ENCODE measurements around the gene OTOP3. TPM values are rescaled to one million over a fixed set of nuclear protein-coding genes. Genes with fewer than 3 reads are reported as not detected.

Gene OTOP3
- total RNA-seq, 1 experiment from 2014 or later: not detected

DNA sequence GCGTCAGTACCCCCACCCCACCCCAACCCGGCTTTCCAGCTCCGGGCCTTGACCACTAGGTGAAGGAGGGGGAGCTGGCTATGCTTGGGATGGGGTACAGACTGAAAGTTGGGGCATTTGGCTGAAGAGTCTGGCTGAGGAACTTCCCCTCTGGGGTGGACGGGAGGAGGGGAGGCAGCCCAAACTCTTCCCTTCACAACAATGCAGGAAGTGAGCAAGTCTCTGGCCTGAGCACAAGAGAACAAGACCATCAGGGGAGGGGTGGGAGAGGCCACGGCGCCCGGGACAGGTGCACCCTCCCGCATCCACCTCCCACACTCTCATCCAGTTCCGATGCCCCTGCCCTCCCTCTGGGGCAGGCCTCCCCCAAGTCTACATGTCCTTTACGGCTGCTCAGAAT lies 18.3 kb upstream of the OTOP3 start:
- Histone ChIP-seq H2BK120ac (ENCODE audit: low read depth, low read length, poor library complexity, severe bottlenecking) (no peak overlapping the region), H3K79me2 (ENCODE audit: insufficient read depth, low read length) (no peaks in the 10 kb centered on the region), H4K20me1 (ENCODE audit: control insufficient read depth, insufficient read depth, insufficient read length) (no peaks in the 10 kb centered on the region), H3T11ph (ENCODE audit: low read length) (no peak overlapping the region), H3K56ac (ENCODE audit: insufficient read length, low read depth, low read length) (no peak overlapping the region), H3K4me1 (ENCODE audit: insufficient read depth, low read length) (no peaks in the 10 kb centered on the region), H2BK12ac (ENCODE audit: insufficient read length, low read depth, low read length) (no peak overlapping the region), H3K27me3 (ENCODE audit: insufficient read depth, low read length) (peaks cover 3% of the 10 kb centered on the region; the same call in 1 of the 2 replicates), H3K4me2 (ENCODE audit: insufficient read depth, insufficient read length, low read length) (no peak overlapping the region), H2AFZ (ENCODE audit: low read length) (no peak overlapping the region), H2BK15ac (ENCODE audit: low read depth, low read length) (no peak overlapping the region), H2AK5ac (ENCODE audit: insufficient read length, low read length) (no peak overlapping the region), H4K8ac (replicated peaks; ENCODE audit: insufficient read length, low read depth, low read length) (no peak overlapping the region), H3K23ac (ENCODE audit: insufficient read length, low read depth, low read length) (no peak overlapping the region), H2BK5ac (ENCODE audit: insufficient read length, low read length) (no peak overlapping the region), H3K14ac (ENCODE audit: insufficient read depth, low read length) (no peak overlapping the region; the same call in 1 of the 2 replicates), H3K79me1 (ENCODE audit: insufficient read depth, low read depth, low read length, poor library complexity, severe bottlenecking) (no peaks in the 10 kb centered on the region), H3K27ac (ENCODE audit: insufficient read length, low read depth, low read length) (no peak overlapping the region), H2BK20ac (ENCODE audit: low read depth, low read length, poor library complexity, severe bottlenecking) (no peak overlapping the region), H3K9ac (ENCODE audit: extremely low read depth, insufficient read length, low read length) (no peak overlapping the region), H3K9me3 (ENCODE audit: control insufficient read depth, low read depth, low read length) (no peaks in the 10 kb centered on the region), H3K18ac (ENCODE audit: insufficient read length, low read depth, low read length) (no peak overlapping the region), H3K4ac (ENCODE audit: low read depth, low read length) (no peak overlapping the region), H3K23me2 (ENCODE audit: insufficient read length, low read depth, low read length, poor library complexity, severe bottlenecking) (no peaks in the 10 kb centered on the region), H4K91ac (ENCODE audit: insufficient read length, low read depth, low read length) (no peak overlapping the region), H4K5ac (ENCODE audit: insufficient read length, low read depth, low read length) (no peak overlapping the region)
- DNase-seq: no peak
- Mint-ChIP-seq H3K4me1 (peaks cover 15 to 34% of the 10 kb centered on the region in 2 experiments), H3K9me3 (peaks cover 0 to 2% of the 10 kb centered on the region in 2 experiments; a peak in 2 of 5 replicates), H3K36me3 (ENCODE audit: insufficient read depth in 1 of 3, low read depth in 3 of 3) (peaks cover 0 to 3% (median 3%) of the 10 kb centered on the region in 3 experiments; a peak in 4 of 7 replicates), H3K27me3 (ENCODE audit: low read depth) (peaks cover 48% of the 10 kb centered on the region), H3K27ac (no peak overlapping the region), H3K4me3 (no peak overlapping the region)
- TF ChIP-seq, protein P1, sequence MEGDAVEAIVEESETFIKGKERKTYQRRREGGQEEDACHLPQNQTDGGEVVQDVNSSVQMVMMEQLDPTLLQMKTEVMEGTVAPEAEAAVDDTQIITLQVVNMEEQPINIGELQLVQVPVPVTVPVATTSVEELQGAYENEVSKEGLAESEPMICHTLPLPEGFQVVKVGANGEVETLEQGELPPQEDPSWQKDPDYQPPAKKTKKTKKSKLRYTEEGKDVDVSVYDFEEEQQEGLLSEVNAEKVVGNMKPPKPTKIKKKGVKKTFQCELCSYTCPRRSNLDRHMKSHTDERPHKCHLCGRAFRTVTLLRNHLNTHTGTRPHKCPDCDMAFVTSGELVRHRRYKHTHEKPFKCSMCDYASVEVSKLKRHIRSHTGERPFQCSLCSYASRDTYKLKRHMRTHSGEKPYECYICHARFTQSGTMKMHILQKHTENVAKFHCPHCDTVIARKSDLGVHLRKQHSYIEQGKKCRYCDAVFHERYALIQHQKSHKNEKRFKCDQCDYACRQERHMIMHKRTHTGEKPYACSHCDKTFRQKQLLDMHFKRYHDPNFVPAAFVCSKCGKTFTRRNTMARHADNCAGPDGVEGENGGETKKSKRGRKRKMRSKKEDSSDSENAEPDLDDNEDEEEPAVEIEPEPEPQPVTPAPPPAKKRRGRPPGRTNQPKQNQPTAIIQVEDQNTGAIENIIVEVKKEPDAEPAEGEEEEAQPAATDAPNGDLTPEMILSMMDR (conservative IDR thresholded peaks at IDR 0.05): no peak
- no CpG with 5 or more reads among the region's 10 CpGs for WGBS (ENCODE audit: extremely low coverage, insufficient read length, low lambda C conversion rate)

All from H9 (cell line).